Keratinocyte (primary cell): ENCODE data around the gene TRIM38. TPM values are rescaled to one million over a fixed set of nuclear protein-coding genes. Genes with fewer than 3 reads are reported as not detected.

ENCODE experiments used
- DNase-seq: peaks from one replicate; pipeline ENCODE4 v3.0.0-alpha.2; 2011; ENCODE audit warnings: low read depth, missing footprints, low spot score
- FAIRE-seq: peaks from 2 replicates; lab custom pipeline; 2011; peaks lifted over from hg19 to GRCh38; lab: Jason Lieb, UNC
- H2AFZ ChIP-seq: 2 replicates; pipeline ENCODE4 v1.6.0; 2012; ENCODE audit warnings: low read length, control low read depth, inconsistent platforms; ENCODE audit not compliant: control insufficient read depth
- H3K27ac ChIP-seq: 2 replicates; pipeline ENCODE4 v1.5.1; 2011; ENCODE audit warnings: low read length; ENCODE audit not compliant: control insufficient read depth, insufficient read depth
- H3K27me3 ChIP-seq: 3 replicates; pipeline ENCODE4 v1.6.0; 2011; ENCODE audit warnings: low read length; ENCODE audit not compliant: control insufficient read depth, insufficient read depth; ENCODE audit errors: extremely low read depth
- H3K36me3 ChIP-seq, 2 experiments: 2 replicates in 1 of 2; 3 replicates in 1 of 2; pipeline ENCODE4 v1.5.1; 2011; ENCODE audit warnings: low read length in 2 of 2, mild to moderate bottlenecking in 1 of 2; ENCODE audit not compliant: control insufficient read depth in 2 of 2, insufficient read depth in 2 of 2; ENCODE audit errors: extremely low read depth in 1 of 2
- H3K4me1 ChIP-seq: 3 replicates; pipeline ENCODE4 v1.5.1; 2011; ENCODE audit warnings: low read length; ENCODE audit not compliant: control insufficient read depth, insufficient read depth; ENCODE audit errors: extremely low read depth
- H3K4me2 ChIP-seq: 3 replicates; pipeline ENCODE4 v1.6.0; 2011; ENCODE audit warnings: low read depth, low read length; ENCODE audit not compliant: control insufficient read depth, insufficient read depth; ENCODE audit errors: extremely low read depth
- H3K4me3 ChIP-seq, 3 experiments: fragments of 200-600 bp in 1 of 3; sonication (generic) in 1 of 3; 2 replicates in 2 of 3; 3 replicates in 1 of 3; pipeline ENCODE4 v1.5.1; 2011 to 2016; ENCODE audit warnings: low read length in 3 of 3, mild to moderate bottlenecking in 3 of 3, control low read depth in 2 of 3, inconsistent platforms in 1 of 3, low read depth in 1 of 3, mixed read lengths in 1 of 3, mixed run types in 1 of 3, moderate library complexity in 1 of 3; ENCODE audit not compliant: control insufficient read depth in 2 of 3, insufficient read depth in 2 of 3; ENCODE audit errors: extremely low read depth in 1 of 3
- H3K79me2 ChIP-seq: 2 replicates; pipeline ENCODE4 v1.6.0; 2012; ENCODE audit warnings: low read length; ENCODE audit not compliant: control insufficient read depth, insufficient read depth
- H3K9ac ChIP-seq: 3 replicates; pipeline ENCODE4 v1.6.0; 2011; ENCODE audit warnings: low read length; ENCODE audit not compliant: control insufficient read depth, insufficient read depth; ENCODE audit errors: extremely low read depth
- H3K9me1 ChIP-seq: 3 replicates; pipeline ENCODE4 v1.6.0; 2011; ENCODE audit warnings: low read length; ENCODE audit not compliant: control insufficient read depth, insufficient read depth; ENCODE audit errors: extremely low read depth
- H3K9me3 ChIP-seq: 2 replicates; pipeline ENCODE4 v1.5.1; 2012; ENCODE audit warnings: low read depth, low read length; ENCODE audit not compliant: control insufficient read depth
- H4K20me1 ChIP-seq: 3 replicates; pipeline ENCODE4 v1.6.0; 2011; ENCODE audit warnings: low read length; ENCODE audit not compliant: control insufficient read depth, insufficient read depth; ENCODE audit errors: extremely low read depth
- CTCF ChIP-seq, 3 experiments: IDR thresholded peaks in 1 of 3; conservative IDR thresholded peaks in 1 of 3; optimal IDR thresholded peaks in 1 of 3; 2 replicates in 2 of 3; 3 replicates in 1 of 3; pipeline versions ENCODE3 to v1.5.1; 2011; ENCODE audit warnings: low read length in 3 of 3, mild to moderate bottlenecking in 3 of 3, moderate library complexity in 2 of 3, control low read depth in 1 of 3, inconsistent platforms in 1 of 3; ENCODE audit not compliant: insufficient read depth in 2 of 3; ENCODE audit errors: extremely low read depth in 1 of 3
- EZH2 ChIP-seq: IDR thresholded peaks from one replicate; pipeline ENCODE4 v1.6.1; 2012; ENCODE audit warnings: inconsistent platforms, mild to moderate bottlenecking, low read length, moderate library complexity
- dilution Hi-C: fragments of 300-500 bp; cut with MboI; formaldehyde crosslinking; loops from one replicate; pipeline ENCODE4 v1.7.0; 2020; ENCODE audit warnings: low sequenced_read_pairs; ENCODE audit not compliant: extremely low pct_ligation_motif_present
- polyA plus RNA-seq, 5 experiments: library from polyadenylated mRNA; depleted of rRNA in 3 of 5; stranded (reverse) in 3 of 5; stranded (forward) in 1 of 5; unstranded in 1 of 5; fragments of >200 nt; gene quantifications; 1 replicate in 1 of 5; 2 replicates in 3 of 5; 3 replicates in 1 of 5; pipeline versions ENCODE4 v1.2.1 to v1.2.3, GENCODE V29; 2011 to 2012; ENCODE audit warnings: missing spikeins in 2 of 5, low read depth in 1 of 5, low replicate concordance in 1 of 5

Gene TRIM38
- polyA plus RNA-seq, 1 donor (not counting 4 experiments of a cell fraction or from before 2014, with no cell fraction given) = 7.8 TPM

GRCh38 chr6:26029857-26030653, 67.5 kb downstream of the TRIM38 start:
- Histone ChIP-seq H3K4me2 (peak overlapping the region; percentile 7), H3K27ac (no peak overlapping the region), H4K20me1 (no peaks in the 10 kb centered on the region), H3K4me1 (peaks cover 28% of the 10 kb centered on the region), H3K4me3 (no peak overlapping the region), H3K9me3 (no peaks in the 10 kb centered on the region), H3K27me3 (no peaks in the 10 kb centered on the region), H3K36me3 (no peaks in the 10 kb centered on the region), H3K9me1 (no peaks in the 10 kb centered on the region), H2AFZ (no peak overlapping the region), H3K79me2 (no peaks in the 10 kb centered on the region), H3K9ac (no peak overlapping the region)
- no peak for FAIRE-seq
- TF ChIP-seq CTCF (optimal IDR thresholded peaks at IDR 0.05 in 1 of 3, IDR thresholded peaks at IDR 0.05 in 1 of 3, conservative IDR thresholded peaks at IDR 0.05 in 1 of 3; ENCODE audit: extremely low read depth in 1 of 3, insufficient read depth in 2 of 3, low read length in 3 of 3) (no peak), EZH2 (no peak)
- dilution Hi-C loops = no loop called here
- DNase-seq = no peak

GRCh38 chr6:26030716-26031115, 68.1 kb downstream of the TRIM38 start:
- FAIRE-seq = no peak
- Histone ChIP-seq H3K79me2 (no peaks in the 10 kb centered on the region), H3K27me3 (no peaks in the 10 kb centered on the region), H3K27ac (no peak overlapping the region), H3K9me1 (no peaks in the 10 kb centered on the region), H3K4me1 (peaks cover 23% of the 10 kb centered on the region), H2AFZ (no peak overlapping the region), H3K4me2 (peak overlapping the region; percentile 91), H3K9me3 (no peaks in the 10 kb centered on the region), H3K4me3 (peak overlapping the region in 2 of 3 experiments; percentile 82 to 84), H3K9ac (no peak overlapping the region), H4K20me1 (no peaks in the 10 kb centered on the region), H3K36me3 (no peaks in the 10 kb centered on the region)
- TF ChIP-seq EZH2 (no peak), CTCF (optimal IDR thresholded peaks at IDR 0.05 in 1 of 3, IDR thresholded peaks at IDR 0.05 in 1 of 3, conservative IDR thresholded peaks at IDR 0.05 in 1 of 3; ENCODE audit: extremely low read depth in 1 of 3, insufficient read depth in 2 of 3, low read length in 3 of 3) (no peak)
- DNase-seq = no peak
- dilution Hi-C loops = no loop called here
